HEK293 (cell line): Measurements from ENCODE around the gene C5AR2.

Source experiments
- GFI1B ChIP-seq: fragments of 450-650 bp; formaldehyde crosslinking; IDR thresholded peaks from 2 replicates; pipeline ENCODE4 v1.5.1; 2016; ENCODE audit warnings: missing biosample characterization, missing genetic modification characterization
- HOXA7 ChIP-seq: sonication (generic); formaldehyde crosslinking; IDR thresholded peaks from 2 replicates; pipeline ENCODE4 v1.8.1; 2022; ENCODE audit warnings: missing genetic modification reagents, borderline replicate concordance
- ZNF274 ChIP-seq, 2 experiments: fragments of 200-500 bp in 1 of 2; fragments of 450-650 bp in 1 of 2; sonication (Bioruptor generic) in 1 of 2; formaldehyde crosslinking in 1 of 2; IDR thresholded peaks; 2 replicates each; pipeline versions ENCODE4 v1.5.1 to v1.6.1; 2014 to 2016; ENCODE audit warnings: borderline replicate concordance in 1 of 2, inconsistent platforms in 1 of 2, low read length in 1 of 2, missing biosample characterization in 1 of 2, missing genetic modification characterization in 1 of 2
- ZNF521 ChIP-seq: fragments of 450-650 bp; formaldehyde crosslinking; IDR thresholded peaks from 2 replicates; pipeline ENCODE4 v1.5.1; 2017; ENCODE audit warnings: missing biosample characterization, mild to moderate bottlenecking, missing genetic modification characterization
- TF ChIP-seq, protein P1 (sequence below): fragments of 450-650 bp; formaldehyde crosslinking; IDR thresholded peaks from 2 replicates; pipeline ENCODE4 v1.5.1; 2016; ENCODE audit warnings: missing biosample characterization, missing genetic modification characterization

DNA sequence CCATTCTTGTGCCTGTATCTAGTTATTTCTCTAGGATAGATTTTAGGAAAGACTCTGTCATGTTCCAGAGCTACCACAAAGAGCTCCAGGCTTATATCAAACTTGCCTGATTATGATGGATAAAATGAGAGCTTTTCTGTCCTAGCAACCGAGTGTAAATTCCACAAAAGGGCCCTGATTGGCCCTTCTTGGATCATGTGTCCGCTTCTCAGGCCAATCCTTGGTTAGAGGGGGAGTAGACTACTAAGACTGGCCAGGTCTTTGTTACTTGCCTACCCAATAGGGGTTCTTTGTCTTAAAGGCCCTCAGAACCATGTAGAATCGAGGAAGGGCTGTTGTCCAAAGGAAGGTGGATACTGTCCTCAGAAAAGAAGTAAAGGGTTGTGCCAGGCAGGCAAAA lies 19.6 kb downstream of the C5AR2 start:
- TF ChIP-seq, protein P1, sequence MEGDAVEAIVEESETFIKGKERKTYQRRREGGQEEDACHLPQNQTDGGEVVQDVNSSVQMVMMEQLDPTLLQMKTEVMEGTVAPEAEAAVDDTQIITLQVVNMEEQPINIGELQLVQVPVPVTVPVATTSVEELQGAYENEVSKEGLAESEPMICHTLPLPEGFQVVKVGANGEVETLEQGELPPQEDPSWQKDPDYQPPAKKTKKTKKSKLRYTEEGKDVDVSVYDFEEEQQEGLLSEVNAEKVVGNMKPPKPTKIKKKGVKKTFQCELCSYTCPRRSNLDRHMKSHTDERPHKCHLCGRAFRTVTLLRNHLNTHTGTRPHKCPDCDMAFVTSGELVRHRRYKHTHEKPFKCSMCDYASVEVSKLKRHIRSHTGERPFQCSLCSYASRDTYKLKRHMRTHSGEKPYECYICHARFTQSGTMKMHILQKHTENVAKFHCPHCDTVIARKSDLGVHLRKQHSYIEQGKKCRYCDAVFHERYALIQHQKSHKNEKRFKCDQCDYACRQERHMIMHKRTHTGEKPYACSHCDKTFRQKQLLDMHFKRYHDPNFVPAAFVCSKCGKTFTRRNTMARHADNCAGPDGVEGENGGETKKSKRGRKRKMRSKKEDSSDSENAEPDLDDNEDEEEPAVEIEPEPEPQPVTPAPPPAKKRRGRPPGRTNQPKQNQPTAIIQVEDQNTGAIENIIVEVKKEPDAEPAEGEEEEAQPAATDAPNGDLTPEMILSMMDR (tag by site-specific recombination) = no peak
- TF ChIP-seq ZNF274 (IDR thresholded peaks at IDR 0.05; ENCODE audit: low read length) = no peak
- no peak for TF ChIP-seq ZNF274 (tag by site-specific recombination; IDR thresholded peaks at IDR 0.05; ENCODE audit: borderline replicate concordance)
- TF ChIP-seq ZNF521 (tag by site-specific recombination) = no peak
- no peak for TF ChIP-seq GFI1B (tag by site-specific recombination)
- TF ChIP-seq HOXA7 = no peak
